SJSA1 (cell line): Measurements from ENCODE around the gene RAI14. TPM values are rescaled to one million over a fixed set of nuclear protein-coding genes. Genes with fewer than 3 reads are reported as not detected.
"Not testable (repeated sequence)": the region's sequence is repeated elsewhere in the genome, so short reads cannot be mapped to it uniquely, and the experiment has no call there.

ENCODE experiments used
- DNase-seq, 2 experiments: peaks; one replicate each; pipeline ENCODE4 v3.0.0-alpha.2; 2015 to 2020; ENCODE audit warnings: low spot score in 2 of 2, low read depth in 1 of 2
- H3K27ac ChIP-seq: fragments of 250-450 bp; sonication (Bioruptor Pico); 2 replicates; pipeline ENCODE4 v1.5.1; 2020; ENCODE audit warnings: mild to moderate bottlenecking, moderate library complexity
- H3K27me3 ChIP-seq: fragments of 250-450 bp; sonication (Bioruptor Pico); replicated peaks from 2 replicates; pipeline ENCODE4 v1.5.1; 2020; ENCODE audit warnings: mild to moderate bottlenecking, moderate library complexity
- H3K36me3 ChIP-seq: fragments of 250-450 bp; sonication (Bioruptor Pico); 2 replicates; pipeline ENCODE4 v1.5.1; 2020; ENCODE audit warnings: mild to moderate bottlenecking
- H3K4me1 ChIP-seq: fragments of 250-450 bp; sonication (Bioruptor Pico); replicated peaks from 2 replicates; pipeline ENCODE4 v1.6.1; 2021; ENCODE audit warnings: mild to moderate bottlenecking
- H3K4me3 ChIP-seq: fragments of 250-450 bp; sonication (Bioruptor Pico); 2 replicates; pipeline ENCODE4 v1.5.1; 2020; ENCODE audit warnings: mild to moderate bottlenecking
- H3K9me3 ChIP-seq: fragments of 250-450 bp; sonication (Bioruptor Pico); replicated peaks from 2 replicates; pipeline ENCODE4 v1.5.1; 2020; ENCODE audit warnings: mild to moderate bottlenecking
- total RNA-seq: library from RNA; depleted of rRNA; stranded (reverse); fragments of >200 nt; shearing (Covaris generic); gene quantifications from 2 replicates; pipeline ENCODE4 v1.2.3, GENCODE V29; 2014

Gene RAI14
- total RNA-seq, 1 experiment from 2014 or later = 30.6 TPM

- Histone ChIP-seq H3K9me3 (no peaks in the 10 kb centered on the region), H3K36me3 (no peaks in the 10 kb centered on the region), H3K4me1 (no peaks in the 10 kb centered on the region), H3K27ac (no peak overlapping the region), H3K4me3 (no peak overlapping the region), H3K27me3 (no peaks in the 10 kb centered on the region)
- no peak for DNase-seq
Measured at GRCh38 chr5:34749431-34749873, 93.3 kb downstream of the RAI14 start.

- Histone ChIP-seq H3K36me3 (no peaks in the 10 kb centered on the region), H3K27ac (no peak overlapping the region), H3K4me3 (no peak overlapping the region), H3K9me3 (no peaks in the 10 kb centered on the region), H3K4me1 (no peaks in the 10 kb centered on the region), H3K27me3 (no peaks in the 10 kb centered on the region)
- DNase-seq = no peak
Measured at GRCh38 chr5:34750206-34750605, 94.1 kb downstream of the RAI14 start.

- Histone ChIP-seq H3K4me1 (no peaks in the 10 kb centered on the region), H3K9me3 (no peaks in the 10 kb centered on the region), H3K27me3 (no peaks in the 10 kb centered on the region), H3K27ac (no peak overlapping the region), H3K4me3 (no peak overlapping the region), H3K36me3 (no peaks in the 10 kb centered on the region)
- no peak for DNase-seq
Measured at GRCh38 chr5:34751807-34752736, 95.9 kb downstream of the RAI14 start.

GRCh38 chr5:34753236-34753635, 97.1 kb downstream of the RAI14 start:
- DNase-seq, H3K9me3 ChIP-seq, H3K4me3 ChIP-seq, H3K27ac ChIP-seq, H3K36me3 ChIP-seq, H3K27me3 ChIP-seq, H3K4me1 ChIP-seq: not testable (repeated sequence)

- no peak overlapping the region for H3K27ac ChIP-seq
Measured at GRCh38 chr5:34755926-34756325, 99.8 kb downstream of the RAI14 start.

GRCh38 chr5:34756781-34757624, 100.9 kb downstream of the RAI14 start:
- no peak for DNase-seq
- H3K4me1 ChIP-seq = peaks cover 3% of the 10 kb centered on the region
- no peaks in the 10 kb centered on the region for H3K36me3 ChIP-seq
- H3K9me3 ChIP-seq = no peaks in the 10 kb centered on the region
- H3K27ac ChIP-seq = no peak overlapping the region
- H3K4me3 ChIP-seq = no peak overlapping the region
- no peaks in the 10 kb centered on the region for H3K27me3 ChIP-seq

More at GRCh38 chr5:34755926-34756325, 99.8 kb downstream of the RAI14 start:
- H3K27me3 ChIP-seq = no peaks in the 10 kb centered on the region
- no peak for DNase-seq
- no peak overlapping the region for H3K4me3 ChIP-seq
- H3K36me3 ChIP-seq = no peaks in the 10 kb centered on the region
- H3K9me3 ChIP-seq = no peaks in the 10 kb centered on the region
- no peaks in the 10 kb centered on the region for H3K4me1 ChIP-seq

- no peak overlapping the region for H3K4me3 ChIP-seq
- peaks cover 8% of the 10 kb centered on the region for H3K4me1 ChIP-seq
Measured at GRCh38 chr5:34758514-34758913, 102.4 kb downstream of the RAI14 start.

GRCh38 chr5:34759213-34759612, 103.1 kb downstream of the RAI14 start:
- not testable (repeated sequence) for DNase-seq, H3K36me3 ChIP-seq, H3K27me3 ChIP-seq, H3K27ac ChIP-seq, H3K4me1 ChIP-seq, H3K9me3 ChIP-seq, H3K4me3 ChIP-seq

More at GRCh38 chr5:34758514-34758913, 102.4 kb downstream of the RAI14 start:
- no peaks in the 10 kb centered on the region for H3K27me3 ChIP-seq
- H3K36me3 ChIP-seq = no peaks in the 10 kb centered on the region
- H3K9me3 ChIP-seq = no peaks in the 10 kb centered on the region
- DNase-seq = no peak
- H3K27ac ChIP-seq = no peak overlapping the region

- DNase-seq = no peak
- H3K27ac ChIP-seq = no peak overlapping the region
- H3K27me3 ChIP-seq = no peaks in the 10 kb centered on the region
- peaks cover 8% of the 10 kb centered on the region for H3K4me1 ChIP-seq
- H3K36me3 ChIP-seq = no peaks in the 10 kb centered on the region
- no peak overlapping the region for H3K4me3 ChIP-seq
- no peaks in the 10 kb centered on the region for H3K9me3 ChIP-seq
Measured at GRCh38 chr5:34765662-34766061, 109.5 kb downstream of the RAI14 start.

GRCh38 chr5:34767180-34767579, 111.1 kb downstream of the RAI14 start:
- H3K9me3 ChIP-seq = no peaks in the 10 kb centered on the region
- no peak overlapping the region for H3K27ac ChIP-seq
- no peaks in the 10 kb centered on the region for H3K36me3 ChIP-seq
- H3K4me3 ChIP-seq = no peak overlapping the region
- no peaks in the 10 kb centered on the region for H3K27me3 ChIP-seq
- DNase-seq = no peak
- H3K4me1 ChIP-seq = peaks cover 3% of the 10 kb centered on the region

- H3K27me3 ChIP-seq = no peaks in the 10 kb centered on the region
- H3K9me3 ChIP-seq = no peaks in the 10 kb centered on the region
- H3K4me3 ChIP-seq = no peak overlapping the region
- no peaks in the 10 kb centered on the region for H3K36me3 ChIP-seq
- H3K27ac ChIP-seq = no peak overlapping the region
- no peak for DNase-seq
- H3K4me1 ChIP-seq = no peaks in the 10 kb centered on the region
Measured at GRCh38 chr5:34770486-34770885, 114.4 kb downstream of the RAI14 start.

GRCh38 chr5:34771076-34771475, 114.9 kb downstream of the RAI14 start:
- DNase-seq = no peak
- H3K4me3 ChIP-seq = no peak overlapping the region
- H3K27me3 ChIP-seq = no peaks in the 10 kb centered on the region
- no peaks in the 10 kb centered on the region for H3K36me3 ChIP-seq
- no peak overlapping the region for H3K27ac ChIP-seq
- H3K4me1 ChIP-seq = no peaks in the 10 kb centered on the region
- no peaks in the 10 kb centered on the region for H3K9me3 ChIP-seq

- Histone ChIP-seq H3K36me3 (no peaks in the 10 kb centered on the region), H3K4me3 (no peak overlapping the region), H3K27me3 (no peaks in the 10 kb centered on the region), H3K27ac (no peak overlapping the region), H3K9me3 (no peaks in the 10 kb centered on the region), H3K4me1 (no peaks in the 10 kb centered on the region)
- DNase-seq = no peak
Measured at GRCh38 chr5:34772267-34773098, 116.4 kb downstream of the RAI14 start.
